ENCODE results near the gene SPG7.

DNA sequence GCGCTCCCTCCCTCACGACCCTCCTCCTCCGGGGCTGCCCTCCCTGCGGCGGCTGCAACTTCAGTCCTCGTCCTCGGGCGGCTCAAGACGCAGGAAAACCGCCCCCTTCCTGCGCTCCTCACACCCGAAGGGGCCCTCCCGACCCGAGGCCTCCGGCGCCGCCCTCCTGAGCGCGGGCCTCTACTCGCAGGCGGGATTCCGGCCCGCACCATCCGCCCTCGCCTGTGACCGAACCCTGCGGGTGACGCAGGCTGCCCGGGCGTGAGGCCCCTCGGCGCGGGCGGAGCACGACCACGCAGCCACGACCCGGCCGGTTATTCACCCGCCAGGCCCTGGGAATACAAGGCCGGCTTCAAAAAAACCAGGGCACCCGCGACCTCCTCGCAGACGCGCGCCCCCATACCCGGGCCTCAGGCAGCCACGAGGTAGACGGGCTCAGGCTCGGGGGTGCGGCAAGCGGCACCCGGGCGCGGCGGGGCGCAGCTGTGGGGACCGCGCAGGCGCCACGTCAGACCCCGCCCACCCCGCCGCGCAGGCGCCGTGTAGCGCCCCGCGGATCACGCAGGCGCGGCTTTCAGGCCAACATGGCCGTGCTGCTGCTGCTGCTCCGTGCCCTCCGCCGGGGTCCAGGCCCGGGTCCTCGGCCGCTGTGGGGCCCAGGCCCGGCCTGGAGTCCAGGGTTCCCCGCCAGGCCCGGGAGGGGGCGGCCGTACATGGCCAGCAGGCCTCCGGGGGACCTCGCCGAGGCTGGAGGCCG, at the start of gene SPG7:
- TF ChIP-seq POLR2A (IDR thresholded peaks at IDR 0.05; ENCODE audit: low read depth, low read length) (peak; percentile 47), POLR2AphosphoS5 (IDR thresholded peaks at IDR 0.05; ENCODE audit: low read depth, low read length) (peak; percentile 65), POU2F2 (IDR thresholded peaks at IDR 0.05; ENCODE audit: low read depth, low read length) (no peak), TAF1 (IDR thresholded peaks at IDR 0.05; ENCODE audit: low read depth, low read length) (peak; percentile 77)
